ENCODE data around the gene COMT. TPM values are rescaled to one million over a fixed set of nuclear protein-coding genes. Genes with fewer than 3 reads are reported as not detected.

The COMT gene
- total and polyA plus RNA-seq, 9 of the 15 experiments (the other 6 are each of a cell fraction or from before 2014, with no cell fraction given): 12.5 to 351 (median 155) TPM

DNA sequence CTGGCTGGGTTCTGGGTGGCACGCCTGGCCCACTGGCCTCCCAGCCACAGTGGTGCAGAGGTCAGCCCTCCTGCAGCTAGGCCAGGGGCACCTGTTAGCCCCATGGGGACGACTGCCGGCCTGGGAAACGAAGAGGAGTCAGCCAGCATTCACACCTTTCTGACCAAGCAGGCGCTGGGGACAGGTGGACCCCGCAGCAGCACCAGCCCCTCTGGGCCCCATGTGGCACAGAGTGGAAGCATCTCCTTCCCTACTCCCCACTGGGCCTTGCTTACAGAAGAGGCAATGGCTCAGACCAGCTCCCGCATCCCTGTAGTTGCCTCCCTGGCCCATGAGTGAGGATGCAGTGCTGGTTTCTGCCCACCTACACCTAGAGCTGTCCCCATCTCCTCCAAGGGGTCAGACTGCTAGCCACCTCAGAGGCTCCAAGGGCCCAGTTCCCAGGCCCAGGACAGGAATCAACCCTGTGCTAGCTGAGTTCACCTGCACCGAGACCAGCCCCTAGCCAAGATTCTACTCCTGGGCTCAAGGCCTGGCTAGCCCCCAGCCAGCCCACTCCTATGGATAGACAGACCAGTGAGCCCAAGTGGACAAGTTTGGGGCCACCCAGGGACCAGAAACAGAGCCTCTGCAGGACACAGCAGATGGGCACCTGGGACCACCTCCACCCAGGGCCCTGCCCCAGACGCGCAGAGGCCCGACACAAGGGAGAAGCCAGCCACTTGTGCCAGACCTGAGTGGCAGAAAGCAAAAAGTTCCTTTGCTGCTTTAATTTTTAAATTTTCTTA lies 27.8 kb downstream of the COMT start (continued):
- TF ChIP-seq ZNF778 (CRISPR knock-in tag; IDR thresholded peaks at IDR 0.05) (no peak), CREM (IDR thresholded peaks at IDR 0.05; ENCODE audit: low read depth) (no peak), POLR2B (IDR thresholded peaks at IDR 0.05; ENCODE audit: low read depth, partially characterized antibody) (peak; percentile 54), STAG1 (CRISPR knock-in tag; IDR thresholded peaks at IDR 0.05; ENCODE audit: borderline replicate concordance) (no peak), STAT5A (IDR thresholded peaks at IDR 0.05; ENCODE audit: borderline replicate concordance, low read length) (no peak), SMARCE1 (IDR thresholded peaks at IDR 0.05) (no peak), MYNN (IDR thresholded peaks at IDR 0.05) (peak; percentile 69), MYNN (CRISPR knock-in tag; IDR thresholded peaks at IDR 0.05) (no peak), ZNF347 (CRISPR knock-in tag; IDR thresholded peaks at IDR 0.05; ENCODE audit: low read depth) (0 out of 2 replicates have a peak, but pooled peaks have one; percentile 50), GATAD2A (IDR thresholded peaks at IDR 0.05) (no peak), LEF1 (IDR thresholded peaks at IDR 0.05) (no peak), PRPF4 (IDR thresholded peaks at IDR 0.05; ENCODE audit: insufficient read depth, low read depth, low read length, poor library complexity, severe bottlenecking) (no peak), POLR3A (IDR thresholded peaks at IDR 0.05; ENCODE audit: borderline replicate concordance, extremely low read depth, insufficient read depth, insufficient read length) (no peak)
- TF ChIP-seq, protein P1, sequence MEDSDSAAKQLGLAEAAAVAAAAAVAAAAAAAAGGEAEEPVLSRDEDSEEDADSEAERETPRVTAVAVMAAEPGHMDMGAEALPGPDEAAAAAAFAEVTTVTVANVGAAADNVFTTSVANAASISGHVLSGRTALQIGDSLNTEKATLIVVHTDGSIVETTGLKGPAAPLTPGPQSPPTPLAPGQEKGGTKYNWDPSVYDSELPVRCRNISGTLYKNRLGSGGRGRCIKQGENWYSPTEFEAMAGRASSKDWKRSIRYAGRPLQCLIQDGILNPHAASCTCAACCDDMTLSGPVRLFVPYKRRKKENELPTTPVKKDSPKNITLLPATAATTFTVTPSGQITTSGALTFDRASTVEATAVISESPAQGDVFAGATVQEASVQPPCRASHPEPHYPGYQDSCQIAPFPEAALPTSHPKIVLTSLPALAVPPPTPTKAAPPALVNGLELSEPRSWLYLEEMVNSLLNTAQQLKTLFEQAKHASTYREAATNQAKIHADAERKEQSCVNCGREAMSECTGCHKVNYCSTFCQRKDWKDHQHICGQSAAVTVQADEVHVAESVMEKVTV (CRISPR knock-in tag; IDR thresholded peaks at IDR 0.05): no peak
- TF ChIP-seq, protein P2, sequence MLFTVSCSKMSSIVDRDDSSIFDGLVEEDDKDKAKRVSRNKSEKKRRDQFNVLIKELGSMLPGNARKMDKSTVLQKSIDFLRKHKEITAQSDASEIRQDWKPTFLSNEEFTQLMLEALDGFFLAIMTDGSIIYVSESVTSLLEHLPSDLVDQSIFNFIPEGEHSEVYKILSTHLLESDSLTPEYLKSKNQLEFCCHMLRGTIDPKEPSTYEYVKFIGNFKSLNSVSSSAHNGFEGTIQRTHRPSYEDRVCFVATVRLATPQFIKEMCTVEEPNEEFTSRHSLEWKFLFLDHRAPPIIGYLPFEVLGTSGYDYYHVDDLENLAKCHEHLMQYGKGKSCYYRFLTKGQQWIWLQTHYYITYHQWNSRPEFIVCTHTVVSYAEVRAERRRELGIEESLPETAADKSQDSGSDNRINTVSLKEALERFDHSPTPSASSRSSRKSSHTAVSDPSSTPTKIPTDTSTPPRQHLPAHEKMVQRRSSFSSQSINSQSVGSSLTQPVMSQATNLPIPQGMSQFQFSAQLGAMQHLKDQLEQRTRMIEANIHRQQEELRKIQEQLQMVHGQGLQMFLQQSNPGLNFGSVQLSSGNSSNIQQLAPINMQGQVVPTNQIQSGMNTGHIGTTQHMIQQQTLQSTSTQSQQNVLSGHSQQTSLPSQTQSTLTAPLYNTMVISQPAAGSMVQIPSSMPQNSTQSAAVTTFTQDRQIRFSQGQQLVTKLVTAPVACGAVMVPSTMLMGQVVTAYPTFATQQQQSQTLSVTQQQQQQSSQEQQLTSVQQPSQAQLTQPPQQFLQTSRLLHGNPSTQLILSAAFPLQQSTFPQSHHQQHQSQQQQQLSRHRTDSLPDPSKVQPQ (CRISPR knock-in tag; IDR thresholded peaks at IDR 0.05; ENCODE audit: borderline replicate concordance): no peak
- TF ChIP-seq, protein P3, sequence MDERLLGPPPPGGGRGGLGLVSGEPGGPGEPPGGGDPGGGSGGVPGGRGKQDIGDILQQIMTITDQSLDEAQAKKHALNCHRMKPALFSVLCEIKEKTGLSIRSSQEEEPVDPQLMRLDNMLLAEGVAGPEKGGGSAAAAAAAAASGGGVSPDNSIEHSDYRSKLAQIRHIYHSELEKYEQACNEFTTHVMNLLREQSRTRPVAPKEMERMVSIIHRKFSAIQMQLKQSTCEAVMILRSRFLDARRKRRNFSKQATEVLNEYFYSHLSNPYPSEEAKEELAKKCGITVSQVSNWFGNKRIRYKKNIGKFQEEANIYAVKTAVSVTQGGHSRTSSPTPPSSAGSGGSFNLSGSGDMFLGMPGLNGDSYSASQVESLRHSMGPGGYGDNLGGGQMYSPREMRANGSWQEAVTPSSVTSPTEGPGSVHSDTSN (CRISPR knock-in tag; IDR thresholded peaks at IDR 0.05; ENCODE audit: low read depth): no peak
- TF ChIP-seq, protein P3 (tag; conservative IDR thresholded peaks at IDR 0.05; ENCODE audit: low read depth): no peak
- TF ChIP-seq, protein P4, sequence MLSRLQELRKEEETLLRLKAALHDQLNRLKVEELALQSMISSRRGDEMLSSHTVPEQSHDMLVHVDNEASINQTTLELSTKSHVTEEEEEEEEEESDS (CRISPR knock-in tag; IDR thresholded peaks at IDR 0.05): no peak
